NCI-H82 (cell line): ENCODE results near the gene PHLDB2.

Experiments used
- DNase-seq: peaks from one replicate; lab custom pipeline; 2025; lab: John Stamatoyannopoulos, UW

The PHLDB2 gene

DNA sequence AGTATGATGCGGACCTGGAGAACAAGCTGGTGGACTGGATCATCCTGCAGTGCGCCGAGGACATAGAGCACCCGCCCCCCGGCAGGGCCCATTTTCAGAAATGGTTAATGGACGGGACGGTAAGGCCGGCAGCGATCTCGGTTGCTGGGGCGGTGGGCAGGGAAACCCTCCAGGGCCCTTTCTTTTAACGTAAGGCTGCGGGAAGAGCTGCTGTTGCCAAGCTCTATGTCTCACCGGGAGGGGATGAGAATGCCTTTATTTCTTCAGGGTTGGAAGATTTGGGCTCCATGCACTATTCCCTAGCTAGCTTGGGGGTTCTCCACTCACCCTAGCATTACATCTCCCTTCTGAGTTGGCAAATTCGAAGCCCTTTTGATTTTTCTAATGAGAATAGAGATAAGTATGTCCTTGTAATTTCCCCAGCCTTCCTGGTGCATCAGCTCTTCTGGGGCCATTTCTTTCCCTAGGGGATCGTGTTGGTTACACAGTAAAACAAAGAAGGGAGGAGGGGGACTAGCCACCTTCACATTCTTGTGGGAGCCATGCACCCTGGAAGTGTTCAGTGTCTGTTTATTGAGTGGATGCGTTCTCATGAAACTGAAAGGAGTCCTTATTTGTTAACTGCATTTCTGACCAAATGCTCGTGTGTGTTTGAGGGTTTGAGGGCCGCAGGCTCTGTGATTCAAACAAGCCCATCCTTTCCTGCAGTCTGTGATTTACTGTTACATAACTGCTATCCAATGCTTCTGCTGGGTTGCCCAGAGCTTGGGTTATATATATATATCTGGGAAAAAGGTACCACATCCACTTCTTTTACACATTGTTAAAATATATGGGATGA lies 140.6 kb downstream of the PHLDB2 start:
- peak; percentile 60 for DNase-seq

GRCh38 chr3:112000367-112000771 lies 141.3 kb downstream of the PHLDB2 start:
- DNase-seq, result no peak

DNA sequence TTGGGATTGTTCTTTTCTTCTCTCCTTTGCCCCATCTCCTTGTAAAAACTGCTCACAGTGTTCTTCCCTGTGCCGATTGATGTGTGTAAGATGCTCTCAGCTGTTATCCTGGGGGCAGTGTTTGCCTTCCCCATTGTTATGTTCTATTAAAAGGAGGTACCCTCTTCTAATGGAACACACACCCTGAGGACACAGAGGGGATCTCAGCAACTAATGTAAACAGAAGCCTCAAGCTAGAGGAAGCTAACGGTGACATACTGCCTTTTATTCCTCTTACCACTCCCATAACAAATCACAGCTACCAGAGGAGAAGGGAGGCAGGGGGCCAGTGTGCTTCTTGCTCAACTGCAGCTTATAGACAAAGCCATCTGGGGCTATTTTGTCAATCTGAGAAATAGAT lies 141.9 kb downstream of the PHLDB2 start:
- DNase-seq, result peak; percentile 47

DNA sequence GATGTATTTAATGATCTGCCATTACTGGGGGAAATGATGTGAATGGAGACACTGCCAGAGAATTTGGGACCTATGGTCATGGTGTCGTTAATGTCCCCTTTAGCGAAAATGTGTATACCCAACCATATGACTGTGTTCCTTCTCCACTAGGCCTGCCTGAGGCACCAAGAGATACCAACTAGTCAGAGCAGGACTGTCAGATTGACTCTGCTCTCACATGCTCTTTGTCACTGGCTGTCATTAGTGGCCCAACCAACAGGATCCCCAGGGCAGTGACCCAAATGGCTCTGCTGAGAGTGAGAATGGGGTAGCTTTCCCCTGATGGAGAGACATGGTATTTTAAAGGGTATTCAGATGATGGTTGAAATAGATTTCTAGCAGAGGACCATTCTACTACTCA lies 142.5 kb downstream of the PHLDB2 start:
- no peak for DNase-seq

- DNase-seq, result no peak
Observed at GRCh38 chr3:112002096-112002971, 143.3 kb downstream of the PHLDB2 start.

- no peak for DNase-seq
Observed at GRCh38 chr3:112003321-112004080, 144.4 kb downstream of the PHLDB2 start.

DNA sequence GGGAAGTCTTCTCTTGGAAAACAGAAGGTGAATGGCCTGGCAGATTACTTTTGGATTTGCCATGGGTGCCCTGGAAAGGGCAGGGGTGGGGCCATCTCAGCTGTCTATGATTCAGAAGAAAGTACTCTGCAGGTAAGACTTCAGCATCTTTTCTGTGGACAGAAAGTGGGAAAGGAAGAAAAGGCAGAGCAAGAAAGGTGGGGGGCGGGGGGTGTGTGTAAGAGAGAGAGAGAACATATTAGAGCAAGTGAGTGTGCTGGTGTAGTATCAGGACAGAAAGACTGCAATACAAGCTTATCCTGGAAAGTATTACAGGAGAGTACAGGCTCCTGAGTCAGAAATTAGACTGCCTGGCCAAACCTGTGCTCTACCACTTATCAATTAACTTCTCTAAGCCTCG lies 145.1 kb downstream of the PHLDB2 start:
- no peak for DNase-seq

DNA sequence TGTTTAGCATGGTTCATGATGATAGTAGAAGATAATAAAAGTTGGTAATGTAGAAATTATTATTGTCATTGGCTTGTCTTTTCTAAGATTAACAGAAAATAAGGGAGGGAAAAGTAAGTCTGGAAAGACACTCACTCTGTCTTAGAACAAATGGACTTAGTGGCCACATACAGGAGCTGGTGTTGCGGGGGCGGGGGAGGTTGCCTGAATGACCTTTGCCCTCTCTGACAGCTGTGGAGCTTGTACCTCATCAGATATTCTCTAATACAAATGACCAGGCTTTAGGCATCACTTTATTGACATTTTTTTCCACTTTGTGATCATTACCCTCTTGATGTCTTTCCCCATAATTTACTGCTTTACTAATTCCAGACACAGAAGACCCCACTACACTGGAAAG lies 145.6 kb downstream of the PHLDB2 start:
- no peak for DNase-seq

DNA sequence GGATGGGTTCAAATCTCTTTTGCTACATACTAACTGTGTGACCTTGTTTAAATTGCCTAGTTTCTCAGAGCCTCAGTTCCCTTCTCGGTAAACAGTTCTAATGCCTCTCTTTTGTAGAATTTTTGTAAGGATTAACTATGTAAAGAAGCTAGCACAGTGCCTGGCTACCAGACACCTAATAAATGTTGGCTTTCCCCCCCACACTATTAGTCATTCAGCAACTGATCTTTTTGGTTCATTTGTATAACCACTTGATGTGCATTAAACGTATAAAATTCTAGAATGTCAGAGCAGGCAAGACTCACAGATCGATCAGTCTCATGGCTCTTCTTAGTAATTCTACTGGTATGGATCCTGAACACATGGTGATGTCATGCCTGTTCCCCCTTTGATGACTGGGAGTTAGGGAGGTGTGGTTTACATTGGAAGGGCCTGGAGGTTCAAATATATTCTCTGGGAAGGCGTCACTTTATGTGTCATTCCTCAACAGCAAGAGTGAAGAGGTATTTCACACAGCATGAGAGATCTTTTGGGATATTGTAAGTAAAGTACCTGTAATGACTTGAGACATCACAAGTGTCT lies 146.1 kb downstream of the PHLDB2 start:
- DNase-seq, result no peak

DNA sequence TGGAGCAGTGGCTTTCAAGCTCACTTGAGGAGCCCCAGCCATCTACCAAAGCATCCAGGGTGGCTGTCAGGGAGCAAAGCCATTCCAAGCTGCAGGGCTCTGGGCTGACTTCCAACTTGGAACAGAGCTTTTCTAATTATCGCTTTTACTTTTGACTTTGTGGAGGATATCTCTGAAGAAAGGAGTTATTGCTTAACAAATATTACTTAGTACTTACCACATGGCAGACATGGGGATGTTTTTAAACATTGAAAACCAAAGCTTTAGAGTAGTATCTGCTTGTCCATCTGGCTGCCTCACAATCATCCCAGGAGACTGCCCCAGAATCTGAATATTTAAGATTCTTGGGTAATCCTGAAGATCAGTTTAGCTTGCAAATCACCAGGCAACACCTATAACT lies 148.6 kb downstream of the PHLDB2 start:
- DNase-seq, result no peak

GRCh38 chr3:112009670-112010069 lies 150.6 kb downstream of the PHLDB2 start:
- no peak for DNase-seq

DNA sequence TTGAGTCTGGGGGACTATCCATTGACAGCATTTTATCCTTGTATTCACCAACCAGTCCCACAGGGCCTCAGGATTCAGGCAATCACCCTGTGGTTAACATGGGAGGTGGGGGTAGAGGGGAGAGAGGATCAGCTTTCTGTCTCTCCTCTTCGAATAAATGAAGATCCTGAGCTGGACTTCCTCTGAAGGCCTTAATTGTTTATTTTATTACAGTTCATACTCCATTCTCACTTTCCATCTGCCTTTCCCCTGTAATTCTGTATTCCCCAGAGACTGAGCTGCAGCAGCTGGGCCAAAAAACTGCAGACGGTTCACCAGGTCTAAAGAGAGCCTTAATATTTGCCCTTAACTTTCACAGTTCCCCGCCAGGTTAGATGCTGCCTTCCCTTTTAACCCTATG lies 151.6 kb downstream of the PHLDB2 start:
- peak; percentile 58 for DNase-seq

GRCh38 chr3:112011376-112011940 lies 152.4 kb downstream of the PHLDB2 start:
- DNase-seq, result no peak

GRCh38 chr3:112012205-112012992 lies 153.3 kb downstream of the PHLDB2 start:
- no peak for DNase-seq

DNA sequence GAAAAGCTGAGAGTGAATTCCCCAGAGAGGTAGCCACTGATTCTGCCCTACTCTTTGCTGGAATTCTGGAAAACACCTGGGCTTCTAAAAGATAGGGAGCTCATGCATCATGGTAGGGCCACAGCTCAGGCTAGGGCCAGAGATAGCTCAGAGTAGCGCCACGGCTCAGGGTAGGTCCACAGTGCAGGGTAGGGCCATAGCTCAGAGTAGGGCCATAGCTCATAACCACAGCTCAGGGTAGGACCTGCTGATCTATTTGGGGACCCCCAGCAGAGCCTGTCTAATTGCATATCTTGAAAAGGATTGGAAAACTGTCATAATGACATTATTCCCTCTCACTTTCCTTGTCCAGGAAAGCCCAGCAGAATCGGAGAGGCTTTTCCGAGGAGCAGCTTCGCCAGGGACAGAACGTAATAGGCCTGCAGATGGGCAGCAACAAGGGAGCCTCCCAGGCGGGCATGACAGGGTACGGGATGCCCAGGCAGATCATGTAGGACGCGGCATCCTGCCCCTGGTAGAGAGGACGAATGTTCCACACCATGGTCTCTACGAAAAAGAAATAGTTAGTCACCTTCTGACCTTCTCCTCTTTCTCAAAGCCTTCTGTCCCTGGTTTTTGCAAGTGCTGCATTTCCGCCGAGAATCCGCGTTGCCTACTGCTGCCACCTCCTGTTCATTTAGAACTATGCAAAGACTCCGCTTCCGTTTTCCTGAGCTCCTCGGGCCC lies 154.2 kb downstream of the PHLDB2 start:
- peak; percentile 48 for DNase-seq

DNA sequence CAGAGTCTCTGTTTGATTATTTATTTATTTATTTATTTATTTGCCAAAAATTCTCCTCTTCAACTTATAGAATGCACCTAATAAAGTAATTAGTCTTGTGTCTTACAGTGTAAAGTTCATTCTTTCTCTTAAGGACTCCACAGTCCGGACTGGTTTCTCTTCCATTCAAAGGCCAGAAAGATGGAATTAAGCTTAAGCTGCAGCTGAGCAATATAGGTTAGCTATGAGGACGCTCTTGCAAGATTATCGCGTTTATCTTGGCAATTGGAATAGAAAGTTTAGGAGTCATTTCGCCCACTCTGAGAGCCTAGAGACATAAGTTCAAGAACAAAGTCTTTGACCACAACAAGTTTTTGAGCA lies 154.7 kb downstream of the PHLDB2 start:
- DNase-seq, result no peak

DNA sequence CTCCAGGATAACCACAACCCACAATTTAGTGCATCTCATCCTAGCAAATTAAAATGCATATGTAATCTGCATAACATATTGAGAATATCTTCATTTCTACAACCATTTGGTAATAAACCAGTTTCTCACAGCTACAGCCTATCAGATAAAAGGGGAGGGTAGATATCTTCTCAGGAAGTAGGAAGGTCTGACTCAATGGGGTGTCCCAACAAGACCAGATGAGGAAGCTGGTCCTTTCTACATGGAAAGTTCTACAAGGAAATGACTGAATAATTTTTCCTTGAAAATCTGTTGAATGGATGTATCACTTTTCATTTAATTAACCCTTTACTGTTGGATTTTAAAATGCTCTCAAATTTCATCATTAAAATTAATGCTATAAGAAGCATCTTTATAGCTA lies 158.0 kb downstream of the PHLDB2 start:
- peak; percentile 32 for DNase-seq

GRCh38 chr3:112018712-112019111 lies 159.6 kb downstream of the PHLDB2 start:
- no peak for DNase-seq

DNA sequence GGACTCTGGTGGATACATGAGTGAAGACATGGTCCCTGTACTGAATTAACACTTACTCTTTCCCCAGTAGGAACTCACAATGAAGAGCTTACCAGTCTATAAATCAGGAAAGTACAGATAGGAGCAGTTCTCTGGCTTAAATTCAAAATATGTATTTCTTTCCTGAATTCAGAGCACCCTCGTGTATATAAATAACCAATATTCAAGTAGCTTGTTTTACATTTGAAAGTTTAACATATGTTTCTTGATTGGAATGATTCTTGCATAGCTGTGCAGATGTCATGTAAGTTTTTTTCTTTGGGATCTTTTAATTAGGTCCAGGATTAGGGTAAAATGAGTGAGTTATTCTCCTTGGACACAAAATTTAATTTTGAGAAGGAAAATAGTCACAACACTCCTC lies 160.7 kb downstream of the PHLDB2 start:
- DNase-seq, result no peak

DNA sequence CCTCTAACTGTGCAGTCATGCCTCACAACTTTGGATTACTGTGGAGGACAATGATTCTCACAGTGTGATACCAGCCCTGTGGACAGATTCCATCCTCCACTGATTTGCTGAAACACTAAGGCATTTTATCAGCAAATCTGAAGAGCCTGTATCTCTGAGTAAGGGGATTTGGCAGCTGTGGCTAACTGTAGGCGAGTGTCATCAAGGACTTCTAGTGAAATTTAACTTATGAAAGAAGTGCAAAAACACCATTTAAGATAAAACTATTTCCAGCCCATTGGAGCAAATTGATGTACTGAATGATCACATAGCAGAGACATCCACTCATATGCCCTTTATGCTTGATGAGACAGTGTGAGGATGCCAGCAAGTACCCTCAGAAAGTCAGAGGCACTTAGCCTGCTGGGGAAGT lies 161.6 kb downstream of the PHLDB2 start:
- DNase-seq, result no peak
